ENCODE results near the gene CFAP68.

CFAP68 gene

GRCh38 chr11:111920908-111921307 is 41.6 kb downstream of the CFAP68 start:
- DNase-seq (ENCODE audit: extremely low read depth, low read depth): no peak
- TF ChIP-seq CTCF (IDR thresholded peaks at IDR 0.05; ENCODE audit: low read depth, low read length, missing control alignments): no peak
- H3K4me3 ChIP-seq (replicated peaks; ENCODE audit: low read depth, low read length): no peak overlapping the region

GRCh38 chr11:111921541-111922230 is 42.3 kb downstream of the CFAP68 start:
- TF ChIP-seq CTCF (IDR thresholded peaks at IDR 0.05; ENCODE audit: low read depth, low read length, missing control alignments): no peak
- no peak for DNase-seq (ENCODE audit: extremely low read depth, low read depth)
- no peak overlapping the region for H3K4me3 ChIP-seq (replicated peaks; ENCODE audit: low read depth, low read length)

- TF ChIP-seq CTCF (IDR thresholded peaks at IDR 0.05; ENCODE audit: low read depth, low read length, missing control alignments): no peak
- H3K4me3 ChIP-seq (replicated peaks; ENCODE audit: low read depth, low read length): no peak overlapping the region
- DNase-seq (ENCODE audit: extremely low read depth, low read depth): no peak
Observed at GRCh38 chr11:111922803-111923202, 43.5 kb downstream of the CFAP68 start.

- no peak for TF ChIP-seq CTCF (IDR thresholded peaks at IDR 0.05; ENCODE audit: low read depth, low read length, missing control alignments)
- DNase-seq (ENCODE audit: extremely low read depth, low read depth): no peak
- H3K4me3 ChIP-seq (replicated peaks; ENCODE audit: low read depth, low read length): no peak overlapping the region
Observed at GRCh38 chr11:111923351-111923788, 44.0 kb downstream of the CFAP68 start.

GRCh38 chr11:111923951-111924350 is 44.6 kb downstream of the CFAP68 start:
- TF ChIP-seq CTCF (IDR thresholded peaks at IDR 0.05; ENCODE audit: low read depth, low read length, missing control alignments): no peak
- no peak overlapping the region for H3K4me3 ChIP-seq (replicated peaks; ENCODE audit: low read depth, low read length)
- DNase-seq (ENCODE audit: extremely low read depth, low read depth): no peak

- H3K4me3 ChIP-seq (replicated peaks; ENCODE audit: low read depth, low read length): no peak overlapping the region
- no peak for DNase-seq (ENCODE audit: extremely low read depth, low read depth)
- no peak for TF ChIP-seq CTCF (IDR thresholded peaks at IDR 0.05; ENCODE audit: low read depth, low read length, missing control alignments)
Observed at GRCh38 chr11:111925953-111926352, 46.6 kb downstream of the CFAP68 start.
